Fibroblast of skin of abdomen (primary cell): Measurements from ENCODE around the gene L3MBTL4.
A peak's percentile ranks its signal among the peaks of the same experiment; 100 is the strongest.

Experiments
- DNase-seq: peaks from one replicate; pipeline ENCODE4 v3.0.0-alpha.2; 2013

Gene L3MBTL4

GRCh38 chr18:5951515-5952091 lies 463.1 kb downstream of the L3MBTL4 start:
- no peak for DNase-seq

GRCh38 chr18:5948781-5949180 lies 465.9 kb downstream of the L3MBTL4 start:
- no peak for DNase-seq

GRCh38 chr18:5948237-5948636 lies 466.5 kb downstream of the L3MBTL4 start:
- no peak for DNase-seq

GRCh38 chr18:5944448-5944847 lies 470.3 kb downstream of the L3MBTL4 start:
- no peak for DNase-seq

- peak; percentile 35 for DNase-seq
These were observed 471.2 kb downstream of the L3MBTL4 start for GRCh38 chr18:5943514-5943913.

- DNase-seq: no peak
These were observed 472.1 kb downstream of the L3MBTL4 start for GRCh38 chr18:5942591-5942990.

GRCh38 chr18:5941890-5942289 lies 472.8 kb downstream of the L3MBTL4 start:
- DNase-seq: no peak

GRCh38 chr18:5939801-5940667 lies 474.7 kb downstream of the L3MBTL4 start:
- DNase-seq: no peak

- no peak for DNase-seq
These were observed 476.9 kb downstream of the L3MBTL4 start for GRCh38 chr18:5937795-5938194.

- DNase-seq: no peak
These were observed 477.6 kb downstream of the L3MBTL4 start for GRCh38 chr18:5937121-5937520.

GRCh38 chr18:5930789-5931188 lies 483.9 kb downstream of the L3MBTL4 start:
- DNase-seq: no peak

- DNase-seq: no peak
These were observed 496.4 kb downstream of the L3MBTL4 start for GRCh38 chr18:5918205-5918858.

- no peak for DNase-seq
These were observed 499.8 kb downstream of the L3MBTL4 start for GRCh38 chr18:5914951-5915350.

- no peak for DNase-seq
These were observed 500.7 kb downstream of the L3MBTL4 start for GRCh38 chr18:5914016-5914415.

GRCh38 chr18:5912566-5912965 lies 502.1 kb downstream of the L3MBTL4 start:
- no peak for DNase-seq

- DNase-seq: peak; percentile 23
These were observed 505.6 kb downstream of the L3MBTL4 start for GRCh38 chr18:5909125-5909524.
